B cell (primary cell): ENCODE data around the gene WARS2.

Experiments
- EZH2 ChIP-seq: IDR thresholded peaks from 2 replicates; pipeline ENCODE4 v1.6.1; 2012; ENCODE audit warnings: borderline replicate concordance, low read depth, mild to moderate bottlenecking, moderate library complexity, low read length; ENCODE audit not compliant: insufficient read depth, poor library complexity, severe bottlenecking
- TF ChIP-seq, protein P1 (sequence below): fragments of 200-600 bp; IDR thresholded peaks from one replicate; pipeline ENCODE4 v1.8.0; 2022; ENCODE audit warnings: antibody characterized with exemption, mild to moderate bottlenecking

DNA sequence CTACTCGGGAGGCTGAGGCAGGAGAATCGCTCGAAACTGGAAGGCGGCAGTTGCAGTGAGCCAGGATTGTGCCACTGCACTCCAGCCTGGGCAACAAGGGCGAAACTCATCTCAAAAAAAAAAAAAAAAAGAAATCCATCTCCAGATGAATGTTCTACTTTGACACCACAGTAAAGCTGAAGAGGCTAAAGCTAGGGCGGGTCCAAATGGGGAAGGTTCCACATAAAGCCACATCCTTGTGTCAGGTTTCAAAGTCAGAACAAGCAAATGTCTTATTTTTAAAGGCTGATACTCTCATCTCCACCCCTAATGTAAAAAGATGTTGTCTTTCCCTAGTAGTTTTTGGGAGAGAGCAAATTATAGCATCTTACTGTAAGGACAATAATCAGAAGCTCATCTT, 4.4 kb upstream of the WARS2 start:
- TF ChIP-seq, protein P1, sequence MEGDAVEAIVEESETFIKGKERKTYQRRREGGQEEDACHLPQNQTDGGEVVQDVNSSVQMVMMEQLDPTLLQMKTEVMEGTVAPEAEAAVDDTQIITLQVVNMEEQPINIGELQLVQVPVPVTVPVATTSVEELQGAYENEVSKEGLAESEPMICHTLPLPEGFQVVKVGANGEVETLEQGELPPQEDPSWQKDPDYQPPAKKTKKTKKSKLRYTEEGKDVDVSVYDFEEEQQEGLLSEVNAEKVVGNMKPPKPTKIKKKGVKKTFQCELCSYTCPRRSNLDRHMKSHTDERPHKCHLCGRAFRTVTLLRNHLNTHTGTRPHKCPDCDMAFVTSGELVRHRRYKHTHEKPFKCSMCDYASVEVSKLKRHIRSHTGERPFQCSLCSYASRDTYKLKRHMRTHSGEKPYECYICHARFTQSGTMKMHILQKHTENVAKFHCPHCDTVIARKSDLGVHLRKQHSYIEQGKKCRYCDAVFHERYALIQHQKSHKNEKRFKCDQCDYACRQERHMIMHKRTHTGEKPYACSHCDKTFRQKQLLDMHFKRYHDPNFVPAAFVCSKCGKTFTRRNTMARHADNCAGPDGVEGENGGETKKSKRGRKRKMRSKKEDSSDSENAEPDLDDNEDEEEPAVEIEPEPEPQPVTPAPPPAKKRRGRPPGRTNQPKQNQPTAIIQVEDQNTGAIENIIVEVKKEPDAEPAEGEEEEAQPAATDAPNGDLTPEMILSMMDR: no peak
- no peak for TF ChIP-seq EZH2
